ENCODE data around the gene RBBP8NL.

The RBBP8NL gene

GRCh38 chr20:62417981-62418708 lies 9.2 kb downstream of the RBBP8NL start:
- no peaks in the 10 kb centered on the region for H3K9me3 ChIP-seq (ENCODE audit: control insufficient read depth, low read length)
- no peaks in the 10 kb centered on the region for H3K36me3 ChIP-seq (ENCODE audit: control insufficient read depth, insufficient read depth, low read length)
- no peaks in the 10 kb centered on the region for H3K4me1 ChIP-seq (ENCODE audit: control insufficient read depth, insufficient read depth, low read length, poor library complexity, severe bottlenecking)
- WGBS, 2 experiments (ENCODE audit: insufficient coverage in 2 of 2) = 88 to 94% methylated on average over 17 to 22 of the region's 25 CpGs
- H3K27ac ChIP-seq (ENCODE audit: low read depth, low read length, severe bottlenecking) = no peak overlapping the region
- H3K4me3 ChIP-seq (ENCODE audit: extremely low read depth, insufficient read depth, low read length, poor library complexity, severe bottlenecking) = no peak overlapping the region

- 93% methylated on average over 20 to 33 of the region's 43 CpGs for WGBS, 2 experiments (ENCODE audit: insufficient coverage in 2 of 2)
- Histone ChIP-seq H3K9me3 (ENCODE audit: control insufficient read depth, low read length) (no peaks in the 10 kb centered on the region), H3K4me3 (ENCODE audit: extremely low read depth, insufficient read depth, low read length, poor library complexity, severe bottlenecking) (no peak overlapping the region), H3K4me1 (ENCODE audit: control insufficient read depth, insufficient read depth, low read length, poor library complexity, severe bottlenecking) (no peaks in the 10 kb centered on the region), H3K27ac (ENCODE audit: low read depth, low read length, severe bottlenecking) (no peak overlapping the region), H3K36me3 (ENCODE audit: control insufficient read depth, insufficient read depth, low read length) (no peaks in the 10 kb centered on the region)
Measured at GRCh38 chr20:62416651-62417637, 10.4 kb downstream of the RBBP8NL start.

GRCh38 chr20:62415354-62416111 lies 11.8 kb downstream of the RBBP8NL start:
- H3K4me3 ChIP-seq (ENCODE audit: extremely low read depth, insufficient read depth, low read length, poor library complexity, severe bottlenecking) = no peak overlapping the region
- H3K27ac ChIP-seq (ENCODE audit: low read depth, low read length, severe bottlenecking) = no peak overlapping the region
- 86 to 92% methylated on average over 14 to 19 of the region's 24 CpGs for WGBS, 2 experiments (ENCODE audit: insufficient coverage in 2 of 2)
- H3K36me3 ChIP-seq (ENCODE audit: control insufficient read depth, insufficient read depth, low read length) = no peaks in the 10 kb centered on the region
- H3K4me1 ChIP-seq (ENCODE audit: control insufficient read depth, insufficient read depth, low read length, poor library complexity, severe bottlenecking) = no peaks in the 10 kb centered on the region
- no peaks in the 10 kb centered on the region for H3K9me3 ChIP-seq (ENCODE audit: control insufficient read depth, low read length)

DNA sequence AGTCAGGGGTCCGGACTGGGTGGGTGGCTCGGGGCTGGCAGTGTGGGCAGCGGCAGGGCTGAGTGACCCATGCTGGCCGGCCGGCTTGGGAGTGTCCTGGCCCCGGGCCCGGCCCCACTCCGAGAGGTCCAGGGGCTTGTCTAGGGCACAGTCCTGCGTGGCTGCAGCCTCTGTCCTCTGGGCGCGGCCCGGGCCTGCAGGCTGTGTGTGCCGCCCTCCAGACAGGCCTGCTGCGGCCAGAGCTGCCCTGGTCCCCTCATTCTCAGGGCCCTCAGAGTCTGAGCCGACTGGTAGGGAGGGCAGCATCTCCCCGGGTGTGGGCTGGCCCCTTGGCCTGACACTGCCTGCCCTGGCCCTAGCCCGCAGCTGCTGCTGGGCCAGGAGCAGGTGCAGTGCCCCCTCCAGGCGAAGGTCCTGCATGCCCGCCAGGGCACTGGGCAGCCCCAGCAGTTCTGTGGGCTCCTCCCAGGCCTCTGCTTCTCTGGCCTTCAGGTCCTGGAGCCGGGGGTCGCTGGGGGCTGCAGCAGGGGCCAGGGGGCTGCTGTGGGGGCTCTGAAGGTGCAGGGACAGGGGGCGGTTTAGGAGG lies 13.3 kb downstream of the RBBP8NL start:
- WGBS, 2 experiments (ENCODE audit: insufficient coverage in 2 of 2) = 83 to 88% methylated on average over 21 of the region's 22 CpGs
- Histone ChIP-seq H3K27ac (ENCODE audit: low read depth, low read length, severe bottlenecking) (no peak overlapping the region), H3K4me1 (ENCODE audit: control insufficient read depth, insufficient read depth, low read length, poor library complexity, severe bottlenecking) (no peaks in the 10 kb centered on the region), H3K4me3 (ENCODE audit: extremely low read depth, insufficient read depth, low read length, poor library complexity, severe bottlenecking) (no peak overlapping the region), H3K9me3 (ENCODE audit: control insufficient read depth, low read length) (no peaks in the 10 kb centered on the region), H3K36me3 (ENCODE audit: control insufficient read depth, insufficient read depth, low read length) (no peaks in the 10 kb centered on the region)

- no peaks in the 10 kb centered on the region for H3K4me1 ChIP-seq (ENCODE audit: control insufficient read depth, insufficient read depth, low read length, poor library complexity, severe bottlenecking)
- H3K36me3 ChIP-seq (ENCODE audit: control insufficient read depth, insufficient read depth, low read length) = no peaks in the 10 kb centered on the region
- no peak overlapping the region for H3K27ac ChIP-seq (ENCODE audit: low read depth, low read length, severe bottlenecking)
- no peak overlapping the region for H3K4me3 ChIP-seq (ENCODE audit: extremely low read depth, insufficient read depth, low read length, poor library complexity, severe bottlenecking)
- WGBS, 2 experiments (ENCODE audit: insufficient coverage in 2 of 2) = 86 to 95% methylated on average over 10 of the region's 11 CpGs
- H3K9me3 ChIP-seq (ENCODE audit: control insufficient read depth, low read length) = no peaks in the 10 kb centered on the region
Measured at GRCh38 chr20:62413025-62413570, 14.2 kb downstream of the RBBP8NL start.

DNA sequence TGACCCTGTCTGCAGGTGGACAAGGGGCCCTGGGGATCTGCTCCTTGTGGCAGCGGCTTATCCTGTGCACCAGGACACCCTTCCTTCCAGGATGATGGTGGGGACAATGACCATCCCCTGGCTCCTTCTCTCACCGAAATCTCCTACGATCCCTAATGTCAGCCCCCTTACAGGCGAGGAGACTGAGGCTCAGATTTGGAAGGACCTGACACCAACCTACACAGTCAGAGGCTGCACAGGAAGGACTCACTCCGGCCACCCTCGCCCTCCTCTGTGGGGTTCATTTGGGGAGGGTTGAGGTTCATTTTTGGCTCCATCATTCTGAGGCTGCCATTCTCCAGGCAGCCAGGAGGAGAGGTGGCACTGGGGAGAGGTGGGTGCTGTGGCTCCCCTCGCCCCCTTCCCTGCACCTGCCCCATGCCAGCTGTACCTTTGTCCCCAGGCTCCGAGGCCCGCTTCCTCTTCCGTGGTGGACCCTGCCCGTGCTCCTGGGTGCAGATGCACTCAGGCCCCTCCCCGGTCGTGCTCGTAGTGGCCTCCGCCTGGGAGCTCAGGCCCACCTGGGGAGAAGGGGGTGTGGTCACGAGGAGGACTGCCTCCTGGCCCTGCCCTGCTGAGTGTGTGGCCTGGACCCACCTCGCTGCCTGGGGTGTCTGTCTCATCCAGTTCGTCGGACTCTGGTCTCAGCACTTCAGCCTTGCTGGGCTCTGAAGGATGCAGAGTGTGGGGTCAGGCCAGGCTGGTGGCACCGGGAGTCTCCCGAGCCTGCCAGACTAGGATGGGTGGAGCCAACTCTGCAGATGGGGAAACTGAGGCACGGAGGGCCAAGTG lies 14.9 kb downstream of the RBBP8NL start:
- no peaks in the 10 kb centered on the region for H3K9me3 ChIP-seq (ENCODE audit: control insufficient read depth, low read length)
- WGBS, 2 experiments (ENCODE audit: insufficient coverage in 2 of 2) = 81 to 88% methylated on average over 15 to 17 of the region's 22 CpGs
- no peaks in the 10 kb centered on the region for H3K36me3 ChIP-seq (ENCODE audit: control insufficient read depth, insufficient read depth, low read length)
- H3K4me3 ChIP-seq (ENCODE audit: extremely low read depth, insufficient read depth, low read length, poor library complexity, severe bottlenecking) = no peak overlapping the region
- H3K27ac ChIP-seq (ENCODE audit: low read depth, low read length, severe bottlenecking) = no peak overlapping the region
- no peaks in the 10 kb centered on the region for H3K4me1 ChIP-seq (ENCODE audit: control insufficient read depth, insufficient read depth, low read length, poor library complexity, severe bottlenecking)

GRCh38 chr20:62411479-62412193 lies 15.7 kb downstream of the RBBP8NL start:
- WGBS, 2 experiments (ENCODE audit: insufficient coverage in 2 of 2) = 88 to 91% methylated on average over 23 to 24 of the region's 24 CpGs
- H3K36me3 ChIP-seq (ENCODE audit: control insufficient read depth, insufficient read depth, low read length) = no peaks in the 10 kb centered on the region
- no peak overlapping the region for H3K27ac ChIP-seq (ENCODE audit: low read depth, low read length, severe bottlenecking)

DNA sequence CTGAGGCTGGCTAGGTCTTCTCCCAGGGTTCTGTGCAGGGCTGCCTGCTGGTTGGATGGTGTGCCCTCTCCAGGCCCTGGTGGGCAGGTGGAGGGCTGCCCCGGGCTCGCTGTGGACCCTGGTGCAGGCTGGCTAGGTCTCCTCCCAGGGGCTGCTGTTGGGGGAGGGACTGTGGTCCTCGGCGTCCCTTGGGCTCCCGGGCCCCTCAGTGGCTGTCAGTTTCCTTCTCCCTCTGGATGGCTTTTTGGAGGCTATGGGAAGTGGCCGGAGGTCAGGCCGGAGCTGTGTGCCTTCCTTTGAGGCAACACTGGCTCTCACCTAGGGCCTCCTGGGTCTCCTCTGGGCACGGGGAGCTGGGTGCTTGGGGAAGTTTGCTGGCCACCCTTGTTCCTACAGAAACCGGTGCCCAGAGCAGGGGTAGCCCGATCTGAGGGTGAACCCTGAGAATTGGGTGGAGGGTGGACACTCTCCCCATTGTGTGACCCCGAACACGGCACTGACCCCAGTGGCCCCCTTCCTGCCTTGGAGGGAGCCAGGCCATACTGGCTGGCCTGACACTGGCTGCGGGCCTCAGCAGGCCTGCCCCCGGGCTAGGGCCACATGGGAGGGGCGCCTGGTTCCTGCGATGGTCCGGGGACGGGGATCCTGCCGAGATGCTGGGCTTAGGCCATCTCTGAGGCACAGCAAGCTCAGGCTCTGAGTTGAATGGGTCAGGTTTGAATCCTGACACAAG lies 16.4 kb downstream of the RBBP8NL start:
- Histone ChIP-seq H3K36me3 (ENCODE audit: control insufficient read depth, insufficient read depth, low read length) (no peaks in the 10 kb centered on the region), H3K27ac (ENCODE audit: low read depth, low read length, severe bottlenecking) (no peak overlapping the region), H3K4me1 (ENCODE audit: control insufficient read depth, insufficient read depth, low read length, poor library complexity, severe bottlenecking) (no peaks in the 10 kb centered on the region), H3K4me3 (ENCODE audit: extremely low read depth, insufficient read depth, low read length, poor library complexity, severe bottlenecking) (no peak overlapping the region), H3K9me3 (ENCODE audit: control insufficient read depth, low read length) (no peaks in the 10 kb centered on the region)
- 86 to 89% methylated on average over 16 to 17 of the region's 19 CpGs for WGBS, 2 experiments (ENCODE audit: insufficient coverage in 2 of 2)

More at GRCh38 chr20:62411479-62412193, 15.7 kb downstream of the RBBP8NL start:
- Histone ChIP-seq H3K4me3 (ENCODE audit: extremely low read depth, insufficient read depth, low read length, poor library complexity, severe bottlenecking) (no peak overlapping the region), H3K9me3 (ENCODE audit: control insufficient read depth, low read length) (no peaks in the 10 kb centered on the region), H3K4me1 (ENCODE audit: control insufficient read depth, insufficient read depth, low read length, poor library complexity, severe bottlenecking) (no peaks in the 10 kb centered on the region)
